CD8-positive, alpha-beta memory T cell (primary cell): ENCODE results near the gene YDJC. TPM values are rescaled to one million over a fixed set of nuclear protein-coding genes. Genes with fewer than 3 reads are reported as not detected.
"Not testable (repeated sequence)": the region's sequence is repeated elsewhere in the genome, so short reads cannot be mapped to it uniquely, and the experiment has no call there.

ENCODE experiments used
- CTCF ChIA-PET: fragments of 350-600 bp; sonication (Branson Sonifier 250); formaldehyde crosslinking; loops from one replicate; lab custom pipeline; 2021; ENCODE audit warnings: antibody characterized with exemption; lab: Charles Lee
- POLR2A ChIA-PET: fragments of 350-600 bp; sonication (Branson Sonifier 250); formaldehyde crosslinking; loops from one replicate; lab custom pipeline; 2021; ENCODE audit warnings: antibody characterized with exemption; lab: Charles Lee
- DNase-seq, 5 donors: peaks; one replicate each; pipeline versions ENCODE4 v3.0.0 to v3.0.0-alpha.2; 2020 to 2022; ENCODE audit warnings: mixed read lengths in 1 of 5
- H3K27ac ChIP-seq: one replicate; pipeline ENCODE4 v1.7.0; 2013; ENCODE audit warnings: low read depth, mild to moderate bottlenecking, low read length, moderate library complexity
- H3K27me3 ChIP-seq: 2 replicates; pipeline ENCODE4 v1.7.0; 2013; ENCODE audit warnings: low read length, mild to moderate bottlenecking; ENCODE audit not compliant: insufficient read depth, poor library complexity, severe bottlenecking
- H3K36me3 ChIP-seq: 2 replicates; pipeline ENCODE4 v1.7.0; 2013; ENCODE audit warnings: mild to moderate bottlenecking, low read length, moderate library complexity; ENCODE audit not compliant: insufficient read depth
- H3K4me1 ChIP-seq: 2 replicates; pipeline ENCODE4 v1.7.0; 2013; ENCODE audit warnings: mild to moderate bottlenecking, low read length, moderate library complexity; ENCODE audit not compliant: insufficient read depth
- H3K4me3 ChIP-seq: 2 replicates; pipeline ENCODE4 v1.7.0; 2013; ENCODE audit warnings: mild to moderate bottlenecking, low read length
- H3K9me3 ChIP-seq: 2 replicates; pipeline ENCODE4 v1.7.0; 2013; ENCODE audit warnings: mild to moderate bottlenecking, low read length
- H3K27ac Mint-ChIP-seq, 8 donors: one replicate each; pipeline ENCODE4 v1.8.0; 2020 to 2021; ENCODE audit warnings: mixed read lengths in 8 of 8, mild to moderate bottlenecking in 6 of 8, inconsistent platforms in 3 of 8, moderate library complexity in 3 of 8
- H3K27me3 Mint-ChIP-seq, 2 donors: one replicate each; pipeline ENCODE4 v1.8.0; 2020 to 2021; ENCODE audit warnings: mixed read lengths in 2 of 2, mild to moderate bottlenecking in 1 of 2, moderate library complexity in 1 of 2
- H3K36me3 Mint-ChIP-seq, 3 donors: one replicate each; pipeline ENCODE4 v1.8.0; 2020 to 2021; ENCODE audit warnings: mixed read lengths in 3 of 3, inconsistent platforms in 1 of 3, mild to moderate bottlenecking in 1 of 3
- H3K4me1 Mint-ChIP-seq, 3 donors: one replicate each; pipeline ENCODE4 v1.8.0; 2020 to 2021; ENCODE audit warnings: mixed read lengths in 3 of 3, inconsistent platforms in 1 of 3, mild to moderate bottlenecking in 1 of 3
- H3K4me3 Mint-ChIP-seq, 7 donors: one replicate each; pipeline ENCODE4 v1.8.0; 2020 to 2021; ENCODE audit warnings: mixed read lengths in 7 of 7, mild to moderate bottlenecking in 6 of 7, moderate library complexity in 4 of 7, inconsistent platforms in 2 of 7
- H3K9me3 Mint-ChIP-seq, 5 donors: one replicate each; pipeline ENCODE4 v1.8.0; 2020 to 2022; ENCODE audit warnings: mixed read lengths in 5 of 5, mild to moderate bottlenecking in 3 of 5, moderate library complexity in 2 of 5, inconsistent platforms in 1 of 5
- polyA plus RNA-seq: library from polyadenylated mRNA; unstranded; fragments of 300-500 nt; fragmentation: Illumina TruSeq; gene quantifications from one replicate; pipeline ENCODE4 v1.2.3, GENCODE V29; 2021
- total RNA-seq, 2 experiments: library from RNA; stranded (reverse); gene quantifications; one replicate each; pipeline ENCODE4 v1.2.3, GENCODE V29; 2021

YDJC gene
- total and polyA plus RNA-seq, 3 experiments from 2014 or later: 61.1 to 79.0 (median 75.2) TPM

DNA sequence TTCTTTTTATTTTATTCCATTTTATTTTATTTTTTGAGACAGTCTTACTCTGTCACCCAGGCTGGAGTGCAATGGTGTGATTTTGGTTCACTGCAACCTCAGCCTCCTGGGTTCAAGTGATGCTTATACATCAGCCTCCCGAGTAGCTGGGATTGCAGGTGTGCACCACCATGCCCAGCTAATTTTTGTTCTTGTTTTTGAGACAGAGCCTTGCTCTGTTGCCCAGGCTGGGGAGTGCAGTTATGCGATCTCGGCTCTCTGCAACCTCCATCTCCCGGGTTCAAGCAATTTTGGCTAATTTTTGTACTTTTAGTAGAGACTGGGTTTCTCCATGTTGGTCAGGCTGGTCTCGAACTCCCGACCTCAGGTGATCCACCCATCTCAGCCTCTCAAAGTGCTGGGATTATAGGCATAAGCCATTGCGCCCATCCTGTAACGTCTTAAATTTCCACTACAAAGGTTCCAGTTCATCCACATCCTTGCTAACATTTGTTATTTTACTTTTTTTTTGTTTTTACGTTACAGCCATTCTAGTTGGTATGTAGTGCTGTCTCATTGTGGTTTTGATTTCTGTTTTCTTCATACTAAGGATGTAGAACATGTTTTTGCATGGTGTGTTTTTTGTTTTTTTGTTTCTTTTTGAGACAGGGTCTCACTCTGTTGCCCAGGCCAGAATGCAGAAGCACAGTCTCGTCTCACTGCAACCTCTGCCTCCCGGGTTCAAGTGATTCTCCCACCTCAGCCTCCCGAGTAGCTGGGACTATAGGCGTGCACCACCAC, 33.3 kb downstream of the YDJC start:
- H3K27me3 ChIP-seq, CTCF ChIA-PET, H3K4me3 ChIP-seq, H3K27me3 Mint-ChIP-seq, H3K9me3 Mint-ChIP-seq, H3K27ac ChIP-seq, H3K4me3 Mint-ChIP-seq, POLR2A ChIA-PET, H3K9me3 ChIP-seq, DNase-seq: not testable (repeated sequence)
- peaks cover 37% of the 10 kb centered on the region for H3K36me3 ChIP-seq
- Mint-ChIP-seq H3K4me1 (peaks cover 50 to 70% (median 56%) of the 10 kb centered on the region in 3 donors), H3K36me3 (peaks cover 0 to 61% (median 18%) of the 10 kb centered on the region in 3 donors), H3K27ac (peak overlapping the region in 1 of 8 donors; percentile 73)
- H3K4me1 ChIP-seq: peaks cover 15% of the 10 kb centered on the region

- Histone ChIP-seq H3K4me3 (no peak overlapping the region), H3K9me3 (no peaks in the 10 kb centered on the region), H3K27me3 (no peaks in the 10 kb centered on the region), H3K36me3 (peaks cover 37% of the 10 kb centered on the region), H3K4me1 (peaks cover 27% of the 10 kb centered on the region), H3K27ac (no peak overlapping the region)
- no peaks in the 10 kb centered on the region for H3K9me3 Mint-ChIP-seq
- no peak for DNase-seq
- H3K27ac Mint-ChIP-seq: peak overlapping the region in 4 of 8 donors; percentile 17 to 59 (median 46)
- ChIA-PET POLR2A (no interaction called here), CTCF (no interaction called here)
- peaks cover 57 to 79% (median 67%) of the 10 kb centered on the region in 3 donors for H3K4me1 Mint-ChIP-seq
- H3K27me3 Mint-ChIP-seq: no peaks in the 10 kb centered on the region
- no peak overlapping the region for H3K4me3 Mint-ChIP-seq
- H3K36me3 Mint-ChIP-seq: peaks cover 0 to 66% (median 18%) of the 10 kb centered on the region in 3 donors
Observed at GRCh38 chr22:21594865-21595452, 34.9 kb downstream of the YDJC start.

GRCh38 chr22:21593406-21594232, 36.2 kb downstream of the YDJC start:
- Histone ChIP-seq H3K27me3 (no peaks in the 10 kb centered on the region), H3K27ac (no peak overlapping the region), H3K9me3 (no peaks in the 10 kb centered on the region), H3K36me3 (peaks cover 37% of the 10 kb centered on the region), H3K4me3 (no peak overlapping the region), H3K4me1 (peaks cover 29% of the 10 kb centered on the region)
- Mint-ChIP-seq H3K9me3 (no peaks in the 10 kb centered on the region), H3K36me3 (peaks cover 0 to 64% (median 18%) of the 10 kb centered on the region in 3 donors), H3K4me3 (peak overlapping the region in 1 of 7 donors; percentile 63), H3K27me3 (no peaks in the 10 kb centered on the region), H3K4me1 (peaks cover 56 to 78% (median 65%) of the 10 kb centered on the region in 3 donors), H3K27ac (peak overlapping the region in 7 of 8 donors; percentile 33 to 78 (median 57))
- POLR2A ChIA-PET: no interaction called here
- DNase-seq: no peak
- CTCF ChIA-PET: no interaction called here

DNA sequence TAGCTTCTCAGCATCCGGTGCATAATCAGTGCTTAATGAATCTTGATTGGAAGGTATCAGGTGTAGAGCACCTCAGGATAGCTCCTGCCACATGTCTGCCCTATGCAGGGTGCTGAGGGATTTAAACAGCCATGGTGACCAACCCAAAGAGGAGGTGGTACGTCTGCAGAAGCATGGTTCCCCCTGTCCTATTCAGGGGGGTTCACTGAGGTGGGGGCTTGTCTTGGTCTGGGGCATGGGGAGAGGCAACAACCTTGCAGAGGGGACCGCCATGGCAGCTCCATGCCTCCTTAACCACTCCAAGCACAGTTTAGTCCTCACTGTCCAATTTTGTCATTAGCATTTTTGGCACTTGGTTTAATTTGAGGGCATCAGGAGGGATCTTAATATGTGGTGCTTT, 37.4 kb downstream of the YDJC start:
- no peaks in the 10 kb centered on the region for H3K9me3 ChIP-seq
- H3K4me1 ChIP-seq: peaks cover 38% of the 10 kb centered on the region
- Mint-ChIP-seq H3K36me3 (peaks cover 0 to 68% (median 20%) of the 10 kb centered on the region in 3 donors), H3K4me1 (peaks cover 61 to 82% (median 69%) of the 10 kb centered on the region in 3 donors), H3K9me3 (no peaks in the 10 kb centered on the region), H3K4me3 (peak overlapping the region in 1 of 7 donors; percentile 63), H3K27me3 (no peaks in the 10 kb centered on the region), H3K27ac (peak overlapping the region in 4 of 8 donors; percentile 29 to 78 (median 52))
- no peak overlapping the region for H3K4me3 ChIP-seq
- CTCF ChIA-PET: interaction anchor here (1.0 kb wide), 1 partner anchor 13 kb away, joined by 3 read pairs; no protein-coding TSS in a partner anchor
- no peak for DNase-seq
- POLR2A ChIA-PET: no interaction called here
- no peaks in the 10 kb centered on the region for H3K27me3 ChIP-seq
- H3K27ac ChIP-seq: no peak overlapping the region
- H3K36me3 ChIP-seq: peaks cover 37% of the 10 kb centered on the region

- Mint-ChIP-seq H3K36me3 (peaks cover 0 to 67% (median 20%) of the 10 kb centered on the region in 3 donors), H3K9me3 (no peaks in the 10 kb centered on the region), H3K4me3 (peak overlapping the region in 1 of 7 donors; percentile 68), H3K4me1 (peaks cover 62 to 86% (median 72%) of the 10 kb centered on the region in 3 donors), H3K27ac (peak overlapping the region in 5 of 8 donors; percentile 35 to 90 (median 72)), H3K27me3 (no peaks in the 10 kb centered on the region)
- Histone ChIP-seq H3K9me3 (no peaks in the 10 kb centered on the region), H3K36me3 (peaks cover 37% of the 10 kb centered on the region), H3K4me1 (peaks cover 41% of the 10 kb centered on the region), H3K27ac (no peak overlapping the region), H3K4me3 (no peak overlapping the region), H3K27me3 (no peaks in the 10 kb centered on the region)
- ChIA-PET CTCF (interaction anchor here (1.0 kb wide), 1 partner anchor 12 kb away, joined by 3 read pairs; no protein-coding TSS in a partner anchor), POLR2A (no interaction called here)
- DNase-seq: no peak
Observed at GRCh38 chr22:21591695-21592094, 38.1 kb downstream of the YDJC start.

GRCh38 chr22:21590809-21591641, 38.8 kb downstream of the YDJC start:
- Mint-ChIP-seq H3K4me3 (peak overlapping the region in 1 of 7 donors; percentile 34), H3K9me3 (no peaks in the 10 kb centered on the region), H3K27ac (peak overlapping the region in 4 of 8 donors; percentile 38 to 78 (median 66)), H3K27me3 (no peaks in the 10 kb centered on the region), H3K36me3 (peaks cover 0 to 63% (median 20%) of the 10 kb centered on the region in 3 donors), H3K4me1 (peaks cover 62 to 88% (median 72%) of the 10 kb centered on the region in 3 donors)
- Histone ChIP-seq H3K27ac (no peak overlapping the region), H3K27me3 (no peaks in the 10 kb centered on the region), H3K36me3 (peaks cover 34% of the 10 kb centered on the region), H3K9me3 (no peaks in the 10 kb centered on the region), H3K4me1 (peaks cover 41% of the 10 kb centered on the region), H3K4me3 (no peak overlapping the region)
- no peak for DNase-seq
- ChIA-PET POLR2A (no interaction called here), CTCF (interaction anchor here (1.0 kb wide), 1 partner anchor 11 kb away, joined by 3 read pairs; no protein-coding TSS in a partner anchor)

DNA sequence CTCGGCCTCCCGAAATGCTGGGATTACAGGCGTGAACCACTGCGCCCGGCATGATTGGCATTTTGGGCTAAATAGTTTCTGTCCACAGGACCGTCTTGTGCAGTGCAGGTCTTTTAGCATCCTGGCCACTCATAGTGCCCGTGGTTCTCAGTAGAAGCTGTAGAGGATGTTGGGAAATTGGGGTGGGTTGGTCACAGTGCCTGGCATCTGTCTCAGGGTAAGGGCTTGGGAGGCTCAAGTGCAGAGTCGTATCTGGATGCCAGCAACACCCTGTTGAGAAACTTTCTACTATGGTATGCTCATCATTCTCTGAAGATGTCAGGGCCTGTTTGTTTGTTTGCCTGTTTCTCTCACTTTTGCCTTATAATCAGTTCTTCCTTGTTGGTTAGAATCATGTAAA, 40.4 kb downstream of the YDJC start:
- Mint-ChIP-seq H3K36me3 (peaks cover 0 to 54% (median 19%) of the 10 kb centered on the region in 3 donors), H3K27me3 (no peaks in the 10 kb centered on the region), H3K4me3 (peak overlapping the region in 1 of 7 donors; percentile 11), H3K27ac (peak overlapping the region in 6 of 8 donors; percentile 31 to 78 (median 47)), H3K4me1 (peaks cover 57 to 91% (median 74%) of the 10 kb centered on the region in 3 donors), H3K9me3 (no peaks in the 10 kb centered on the region)
- no peaks in the 10 kb centered on the region for H3K9me3 ChIP-seq
- CTCF ChIA-PET: no interaction called here
- no peak overlapping the region for H3K27ac ChIP-seq
- H3K4me1 ChIP-seq: peaks cover 51% of the 10 kb centered on the region
- DNase-seq: no peak
- H3K4me3 ChIP-seq: no peak overlapping the region
- H3K27me3 ChIP-seq: no peaks in the 10 kb centered on the region
- POLR2A ChIA-PET: no interaction called here
- H3K36me3 ChIP-seq: peaks cover 22% of the 10 kb centered on the region
